Ascending aorta (tissue), 2 donors: ENCODE measurements around the gene DBF4B. TPM values are rescaled to one million over a fixed set of nuclear protein-coding genes. Genes with fewer than 3 reads are reported as not detected.
"Not testable (repeated sequence)": the region's sequence is repeated elsewhere in the genome, so short reads cannot be mapped to it uniquely, and the experiment has no call there.

ENCODE experiments used
- DNase-seq, 2 donors: peaks; one replicate each; pipeline ENCODE4 v3.0.0-alpha.2; 2019; ENCODE audit warnings: low spot score in 2 of 2
- H3K27ac ChIP-seq, 2 donors: fragments of 200-600 bp; sonication (generic); one replicate each; pipeline ENCODE4 v1.5.1; 2016 to 2017; ENCODE audit warnings: mild to moderate bottlenecking in 1 of 2
- H3K27me3 ChIP-seq: fragments of 200-600 bp; sonication (generic); one replicate; pipeline ENCODE4 v1.5.1; 2017
- H3K36me3 ChIP-seq, 2 donors: fragments of 200-600 bp; sonication (generic); one replicate each; pipeline ENCODE4 v1.5.1; 2016
- H3K4me1 ChIP-seq, 2 donors: fragments of 200-600 bp; sonication (generic); one replicate each; pipeline ENCODE4 v1.5.1; 2016 to 2017; ENCODE audit warnings: mild to moderate bottlenecking in 1 of 2
- H3K4me3 ChIP-seq, 2 donors: fragments of 200-600 bp; sonication (generic); one replicate each; pipeline ENCODE4 v1.5.1; 2016 to 2017; ENCODE audit warnings: mild to moderate bottlenecking in 1 of 2
- H3K9me3 ChIP-seq, 2 donors: fragments of 200-600 bp; sonication (generic); one replicate each; pipeline ENCODE4 v1.5.1; 2016
- intact Hi-C: fragments of 100-400 bp; cut with DNase I; formaldehyde crosslinking; loops from one replicate; pipeline ENCODE4 v1.15.1; 2023
- total RNA-seq: library from RNA; depleted of rRNA; stranded (reverse); fragments of >200 nt; gene quantifications from one replicate; pipeline ENCODE4 v1.1.0, GENCODE V29; 2016
- TF ChIP-seq, protein P1 (sequence below), 3 experiments: fragments of 200-600 bp in 2 of 3; fragments of 450-650 bp in 1 of 3; sonication (generic) in 2 of 3; IDR thresholded peaks; one replicate each; pipeline ENCODE4 v1.5.1; 2016 to 2019; ENCODE audit warnings: antibody characterized with exemption in 3 of 3, mild to moderate bottlenecking in 1 of 3, moderate library complexity in 1 of 3

The DBF4B gene
- total RNA-seq, 1 donor from 2014 or later: 9.7 TPM

DNA sequence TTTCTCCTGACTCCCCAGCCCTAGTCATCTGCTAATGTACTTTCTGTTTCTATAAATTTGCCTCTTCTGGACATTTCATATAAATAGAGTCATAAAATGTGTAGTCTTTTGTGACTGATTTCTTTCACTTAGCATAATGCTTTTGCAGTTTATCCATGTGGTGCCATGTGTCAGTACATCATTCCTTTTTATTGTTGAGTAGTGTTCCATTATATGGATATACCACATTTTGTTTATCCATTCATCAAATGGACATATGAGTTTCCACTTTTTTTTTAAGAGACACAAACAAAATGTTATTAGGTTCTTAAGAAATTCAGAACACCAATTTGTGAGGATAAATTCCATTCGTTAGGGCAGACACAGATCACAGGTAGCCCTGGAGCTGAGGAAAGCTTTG lies 11.0 kb downstream of the DBF4B start:
- DNase-seq: no peak
- H3K36me3 ChIP-seq: no peaks in the 10 kb centered on the region
- TF ChIP-seq, protein P1, sequence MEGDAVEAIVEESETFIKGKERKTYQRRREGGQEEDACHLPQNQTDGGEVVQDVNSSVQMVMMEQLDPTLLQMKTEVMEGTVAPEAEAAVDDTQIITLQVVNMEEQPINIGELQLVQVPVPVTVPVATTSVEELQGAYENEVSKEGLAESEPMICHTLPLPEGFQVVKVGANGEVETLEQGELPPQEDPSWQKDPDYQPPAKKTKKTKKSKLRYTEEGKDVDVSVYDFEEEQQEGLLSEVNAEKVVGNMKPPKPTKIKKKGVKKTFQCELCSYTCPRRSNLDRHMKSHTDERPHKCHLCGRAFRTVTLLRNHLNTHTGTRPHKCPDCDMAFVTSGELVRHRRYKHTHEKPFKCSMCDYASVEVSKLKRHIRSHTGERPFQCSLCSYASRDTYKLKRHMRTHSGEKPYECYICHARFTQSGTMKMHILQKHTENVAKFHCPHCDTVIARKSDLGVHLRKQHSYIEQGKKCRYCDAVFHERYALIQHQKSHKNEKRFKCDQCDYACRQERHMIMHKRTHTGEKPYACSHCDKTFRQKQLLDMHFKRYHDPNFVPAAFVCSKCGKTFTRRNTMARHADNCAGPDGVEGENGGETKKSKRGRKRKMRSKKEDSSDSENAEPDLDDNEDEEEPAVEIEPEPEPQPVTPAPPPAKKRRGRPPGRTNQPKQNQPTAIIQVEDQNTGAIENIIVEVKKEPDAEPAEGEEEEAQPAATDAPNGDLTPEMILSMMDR (IDR thresholded peaks at IDR 0.05): no peak
- no peaks in the 10 kb centered on the region for H3K4me1 ChIP-seq
- H3K9me3 ChIP-seq: no peaks in the 10 kb centered on the region
- no peak overlapping the region for H3K27ac ChIP-seq
- no peaks in the 10 kb centered on the region for H3K27me3 ChIP-seq
- intact Hi-C loops: no loop called here
- H3K4me3 ChIP-seq: no peak overlapping the region

DNA sequence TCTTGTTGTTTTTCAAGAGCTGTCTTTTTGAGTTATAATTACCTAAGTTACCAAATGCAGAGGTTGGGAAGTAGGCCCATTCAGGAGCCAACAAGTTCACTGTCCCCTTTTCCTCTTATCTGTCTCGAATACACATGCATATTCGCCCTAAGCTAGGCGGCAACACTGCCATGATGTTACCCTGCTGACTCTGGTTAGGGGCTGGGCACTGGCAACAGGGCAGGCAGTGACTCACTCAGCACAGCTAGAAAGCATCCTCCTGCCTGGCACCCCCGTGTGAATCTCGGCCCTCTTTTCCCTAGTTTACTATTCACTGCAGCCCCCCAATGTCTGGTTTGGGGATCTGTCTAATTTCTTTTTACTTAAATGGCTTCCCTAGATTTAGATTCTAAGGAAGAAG lies 13.8 kb downstream of the DBF4B start:
- intact Hi-C loops: no loop called here
- DNase-seq: no peak

DNA sequence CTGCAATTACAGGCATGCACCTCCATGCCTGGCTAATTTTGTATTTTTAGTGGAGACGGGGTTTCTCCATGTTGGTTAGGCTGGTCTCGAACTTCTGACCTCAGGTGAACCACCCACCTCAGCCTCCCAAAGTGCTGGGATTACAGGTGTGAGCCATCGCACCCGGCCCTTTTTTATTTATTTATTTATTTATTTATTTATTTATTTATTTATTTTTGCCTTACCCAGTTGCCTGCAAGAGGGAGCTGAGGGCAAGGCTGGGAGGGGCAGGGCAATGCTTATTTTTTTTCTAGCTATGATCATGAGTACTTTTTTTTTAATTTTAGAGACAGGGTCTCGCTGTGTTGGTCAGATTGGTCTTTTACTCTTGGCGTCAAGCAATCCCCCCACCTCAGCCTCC lies 17.7 kb downstream of the DBF4B start:
- H3K27me3 ChIP-seq, H3K4me1 ChIP-seq, H3K4me3 ChIP-seq, H3K36me3 ChIP-seq, intact Hi-C loops, H3K9me3 ChIP-seq, H3K27ac ChIP-seq, DNase-seq: not testable (repeated sequence)

More for the DNA sequence above, 13.8 kb downstream of the DBF4B start:
- no peak overlapping the region for H3K4me3 ChIP-seq
- no peaks in the 10 kb centered on the region for H3K9me3 ChIP-seq
- no peaks in the 10 kb centered on the region for H3K27me3 ChIP-seq
- no peaks in the 10 kb centered on the region for H3K36me3 ChIP-seq
- TF ChIP-seq, protein P1 (IDR thresholded peaks at IDR 0.05): no peak
- no peak overlapping the region for H3K27ac ChIP-seq
- H3K4me1 ChIP-seq: no peaks in the 10 kb centered on the region

DNA sequence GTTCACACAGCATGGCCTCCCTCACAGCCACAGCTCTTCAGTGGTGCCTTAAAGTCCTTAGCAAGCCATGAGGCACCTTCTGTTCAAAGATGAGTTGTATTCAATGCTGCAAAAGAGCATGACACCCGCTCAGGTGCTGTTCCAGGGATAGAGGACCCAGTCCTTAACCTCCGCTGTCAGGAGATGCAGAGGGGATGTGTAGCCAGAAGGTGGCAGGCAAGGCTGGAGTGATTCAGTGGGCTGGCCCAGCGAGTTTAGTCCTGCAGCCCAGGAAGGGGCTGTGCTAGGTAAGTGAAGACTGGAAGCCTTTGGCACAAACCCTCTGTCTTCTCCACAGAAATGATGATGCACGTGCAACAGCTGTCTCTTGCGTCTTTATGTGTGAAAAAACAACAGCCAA lies 25.3 kb downstream of the DBF4B start:
- Histone ChIP-seq H3K4me1 (no peaks in the 10 kb centered on the region), H3K27me3 (no peaks in the 10 kb centered on the region), H3K27ac (no peak overlapping the region), H3K9me3 (no peaks in the 10 kb centered on the region), H3K36me3 (no peaks in the 10 kb centered on the region), H3K4me3 (no peak overlapping the region)
- intact Hi-C loops: no loop called here
- DNase-seq: no peak
- TF ChIP-seq, protein P1 (IDR thresholded peaks at IDR 0.05): no peak

DNA sequence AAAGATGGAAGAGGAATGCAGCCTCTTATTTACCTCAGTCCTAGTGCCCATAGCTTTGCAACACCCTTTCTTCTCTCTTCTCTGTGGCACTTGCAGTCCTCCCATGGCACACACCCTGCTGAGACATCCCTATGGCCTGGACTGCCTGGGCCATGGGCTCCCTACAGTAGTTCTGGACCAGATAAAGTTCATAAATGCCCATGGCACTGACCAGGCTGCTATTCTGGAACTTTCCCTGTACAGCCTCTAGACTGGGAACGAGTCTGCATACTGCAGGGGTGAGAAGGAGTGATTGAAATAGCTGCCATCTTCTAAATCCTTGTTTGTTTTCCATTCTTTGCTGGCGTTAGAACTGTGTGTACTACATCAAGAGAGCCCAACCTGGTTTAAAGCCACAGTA lies 25.8 kb downstream of the DBF4B start:
- no peak for DNase-seq
- TF ChIP-seq, protein P1 (IDR thresholded peaks at IDR 0.05): no peak
- Histone ChIP-seq H3K36me3 (no peaks in the 10 kb centered on the region), H3K4me3 (no peak overlapping the region), H3K4me1 (no peaks in the 10 kb centered on the region), H3K27me3 (no peaks in the 10 kb centered on the region), H3K9me3 (no peaks in the 10 kb centered on the region), H3K27ac (no peak overlapping the region)
- intact Hi-C loops: no loop called here

DNA sequence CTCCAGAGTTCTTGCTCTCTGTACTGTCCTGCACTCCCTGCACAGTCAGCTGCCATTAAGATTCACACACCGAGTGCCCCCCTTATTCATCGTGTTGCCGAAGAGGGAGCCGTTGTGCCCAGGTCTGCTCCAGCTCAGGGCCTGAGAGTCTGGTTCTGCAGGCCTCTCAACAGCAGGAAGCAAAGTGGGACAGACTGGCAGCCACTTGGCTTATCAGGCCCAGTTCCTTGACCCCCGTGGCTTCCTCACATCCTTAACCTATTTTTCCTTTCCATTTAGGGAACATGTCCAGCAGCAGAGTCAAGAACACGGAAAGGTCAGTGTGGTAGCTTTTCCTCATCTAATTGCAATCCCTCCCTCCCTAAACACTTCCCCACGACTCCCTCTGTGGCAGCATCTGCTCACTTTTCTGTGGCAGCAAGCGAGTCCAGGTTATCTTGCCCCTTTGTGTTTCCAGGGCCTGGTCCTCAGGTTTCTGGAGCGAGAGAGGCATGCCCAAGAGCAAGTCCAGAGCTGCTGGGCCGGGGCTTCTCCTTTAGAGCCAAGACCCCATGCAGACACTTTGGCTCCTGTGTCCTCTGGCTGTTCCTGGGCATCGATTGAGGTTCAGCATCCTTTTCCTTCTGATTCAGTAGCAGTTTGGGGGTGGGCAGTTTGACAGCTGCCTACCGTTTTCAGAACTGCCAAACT lies 28.2 kb downstream of the DBF4B start:
- intact Hi-C loops: no loop called here
- TF ChIP-seq, protein P1 (IDR thresholded peaks at IDR 0.05): no peak
- no peaks in the 10 kb centered on the region for H3K9me3 ChIP-seq
- no peaks in the 10 kb centered on the region for H3K27me3 ChIP-seq
- no peaks in the 10 kb centered on the region for H3K4me1 ChIP-seq
- H3K36me3 ChIP-seq: no peaks in the 10 kb centered on the region
- H3K27ac ChIP-seq: no peak overlapping the region
- no peak overlapping the region for H3K4me3 ChIP-seq
- DNase-seq: no peak
